ENCODE data around the gene HSH2D. TPM values are rescaled to one million over a fixed set of nuclear protein-coding genes. Genes with fewer than 3 reads are reported as not detected.
"Not testable (repeated sequence)": the region's sequence is repeated elsewhere in the genome, so short reads cannot be mapped to it uniquely, and the experiment has no call there.

HSH2D gene
- 10 to 100 TPM; 27.7 to 31.8 TPM for total RNA-seq
- total RNA-seq = 18.5 to 28.9 reads per million in 2 donors

GRCh38 chr19:16143399-16144215 is at the start of gene HSH2D:
TSS of gene HSH2D (plus strand) at chr19:16143685. CDS start at chr19:16148751, 5,066 bp downstream.
- Mint-ChIP-seq H3K27me3 (no peaks in the 10 kb centered on the region), H3K27ac (peak within 1 kb of the TSS; percentile 99), H3K4me3 (peak within 1 kb of the TSS; percentile 98), H3K36me3 (ENCODE audit: low read depth) (peaks cover 4% of the 10 kb centered on the region), H3K4me1 (peaks cover 30% of the 10 kb centered on the region)
- peak; percentile 57 to 73 (median 58) for DNase-seq
- peak; percentile 99 for ATAC-seq
- no peaks in the 10 kb centered on the region for H3K9me3 ChIP-seq (ENCODE audit: control insufficient read depth, low read length, poor library complexity, severe bottlenecking)

GRCh38 chr19:16094360-16095070 is 49.0 kb upstream of the HSH2D start:
- ATAC-seq (no peak), DNase-seq (no peak)
- H3K4me1 Mint-ChIP-seq = peaks cover 33% of the 10 kb centered on the region

GRCh38 chr19:16095071-16095571 is 48.4 kb upstream of the HSH2D start:
- Mint-ChIP-seq H3K27ac (peak overlapping the region; percentile 86), H3K4me3 (peak overlapping the region; percentile 41), H3K27me3 (no peaks in the 10 kb centered on the region), H3K36me3 (ENCODE audit: low read depth) (peaks cover 9% of the 10 kb centered on the region), H3K4me1 (peaks cover 31% of the 10 kb centered on the region)
- no peaks in the 10 kb centered on the region for H3K9me3 ChIP-seq (ENCODE audit: control insufficient read depth, low read length, poor library complexity, severe bottlenecking)
- peak; percentile 64 for ATAC-seq
- DNase-seq = no peak

More at GRCh38 chr19:16094360-16095070, 49.0 kb upstream of the HSH2D start:
- Mint-ChIP-seq H3K27me3 (no peaks in the 10 kb centered on the region), H3K36me3 (ENCODE audit: low read depth) (peaks cover 11% of the 10 kb centered on the region), H3K27ac (peak overlapping the region; percentile 86), H3K4me3 (peak overlapping the region; percentile 41)
- no peaks in the 10 kb centered on the region for H3K9me3 ChIP-seq (ENCODE audit: control insufficient read depth, low read length, poor library complexity, severe bottlenecking)

- no peak for DNase-seq
- H3K9me3 ChIP-seq (ENCODE audit: control insufficient read depth, low read length, poor library complexity, severe bottlenecking) = no peaks in the 10 kb centered on the region
- ATAC-seq = no peak
- no peak overlapping the region for H3K27ac Mint-ChIP-seq
- H3K4me1 Mint-ChIP-seq = peaks cover 30% of the 10 kb centered on the region
- H3K36me3 Mint-ChIP-seq (ENCODE audit: low read depth) = peaks cover 11% of the 10 kb centered on the region
- H3K27me3 Mint-ChIP-seq = no peaks in the 10 kb centered on the region
- H3K4me3 Mint-ChIP-seq = no peak overlapping the region
These were observed 47.1 kb upstream of the HSH2D start for GRCh38 chr19:16096280-16096855.

GRCh38 chr19:16098416-16098768 is 45.1 kb upstream of the HSH2D start:
- Mint-ChIP-seq H3K27ac (peak overlapping the region; percentile 74), H3K27me3 (no peaks in the 10 kb centered on the region), H3K4me1 (peaks cover 21% of the 10 kb centered on the region), H3K4me3 (no peak overlapping the region), H3K36me3 (ENCODE audit: low read depth) (peaks cover 11% of the 10 kb centered on the region)
- no peaks in the 10 kb centered on the region for H3K9me3 ChIP-seq (ENCODE audit: control insufficient read depth, low read length, poor library complexity, severe bottlenecking)
- no peak for ATAC-seq
- DNase-seq = no peak

- ATAC-seq (no peak), DNase-seq (no peak)
- no peaks in the 10 kb centered on the region for H3K9me3 ChIP-seq (ENCODE audit: control insufficient read depth, low read length, poor library complexity, severe bottlenecking)
- Mint-ChIP-seq H3K27ac (no peak overlapping the region), H3K4me3 (no peak overlapping the region), H3K36me3 (ENCODE audit: low read depth) (peaks cover 11% of the 10 kb centered on the region), H3K27me3 (no peaks in the 10 kb centered on the region), H3K4me1 (peaks cover 18% of the 10 kb centered on the region)
These were observed 44.7 kb upstream of the HSH2D start for GRCh38 chr19:16098821-16099220.

- not testable (repeated sequence) for ATAC-seq; H3K27me3 Mint-ChIP-seq; H3K9me3 ChIP-seq (ENCODE audit: control insufficient read depth, low read length, poor library complexity, severe bottlenecking); H3K4me3 Mint-ChIP-seq; DNase-seq
- peaks cover 18% of the 10 kb centered on the region for H3K4me1 Mint-ChIP-seq
- H3K27ac Mint-ChIP-seq = peak overlapping the region; percentile 24
- peaks cover 11% of the 10 kb centered on the region for H3K36me3 Mint-ChIP-seq (ENCODE audit: low read depth)
These were observed 44.0 kb upstream of the HSH2D start for GRCh38 chr19:16099314-16099965.

GRCh38 chr19:16100524-16100923 is 43.0 kb upstream of the HSH2D start:
- H3K9me3 ChIP-seq (ENCODE audit: control insufficient read depth, low read length, poor library complexity, severe bottlenecking) = no peaks in the 10 kb centered on the region
- H3K27me3 Mint-ChIP-seq = no peaks in the 10 kb centered on the region
- H3K27ac Mint-ChIP-seq = no peak overlapping the region
- ATAC-seq (no peak), DNase-seq (no peak)
- H3K4me1 Mint-ChIP-seq = peaks cover 9% of the 10 kb centered on the region
- peaks cover 6% of the 10 kb centered on the region for H3K36me3 Mint-ChIP-seq (ENCODE audit: low read depth)
- H3K4me3 Mint-ChIP-seq = no peak overlapping the region

- H3K27me3 Mint-ChIP-seq = no peaks in the 10 kb centered on the region
- H3K4me3 Mint-ChIP-seq = no peak overlapping the region
- DNase-seq = no peak
- peaks cover 2% of the 10 kb centered on the region for H3K36me3 Mint-ChIP-seq (ENCODE audit: low read depth)
- no peak for ATAC-seq
- H3K9me3 ChIP-seq (ENCODE audit: control insufficient read depth, low read length, poor library complexity, severe bottlenecking) = no peaks in the 10 kb centered on the region
- H3K4me1 Mint-ChIP-seq = peaks cover 2% of the 10 kb centered on the region
- peak overlapping the region; percentile 43 for H3K27ac Mint-ChIP-seq
These were observed 38.8 kb upstream of the HSH2D start for GRCh38 chr19:16104722-16105121.

- no peak overlapping the region for H3K4me3 Mint-ChIP-seq
- H3K4me1 Mint-ChIP-seq = peaks cover 2% of the 10 kb centered on the region
- ATAC-seq (no peak), DNase-seq (no peak)
- no peaks in the 10 kb centered on the region for H3K9me3 ChIP-seq (ENCODE audit: control insufficient read depth, low read length, poor library complexity, severe bottlenecking)
- peaks cover under 1% of the 10 kb centered on the region for H3K36me3 Mint-ChIP-seq (ENCODE audit: low read depth)
- H3K27ac Mint-ChIP-seq = peak overlapping the region; percentile 65
- no peaks in the 10 kb centered on the region for H3K27me3 Mint-ChIP-seq
These were observed 37.4 kb upstream of the HSH2D start for GRCh38 chr19:16106121-16106520.

GRCh38 chr19:16111160-16111908 is 32.2 kb upstream of the HSH2D start, which contains the start of gene RAB8A:
TSS of gene RAB8A (plus strand) at chr19:16111889. CDS start at chr19:16111902, 13 bp downstream.
- H3K4me1 Mint-ChIP-seq = peaks cover 24% of the 10 kb centered on the region

More at GRCh38 chr19:16111160-16111908, 32.2 kb upstream of the HSH2D start, which contains the start of gene RAB8A:
- Mint-ChIP-seq H3K36me3 (ENCODE audit: low read depth) (peaks cover 2% of the 10 kb centered on the region), H3K4me3 (peak within 1 kb of the TSS; percentile 97), H3K27me3 (no peaks in the 10 kb centered on the region), H3K27ac (peak within 1 kb of the TSS; percentile 93)
- peak; percentile 91 for ATAC-seq
- H3K9me3 ChIP-seq (ENCODE audit: control insufficient read depth, low read length, poor library complexity, severe bottlenecking) = no peaks in the 10 kb centered on the region
- peak; percentile 99 to 100 (median 99) for DNase-seq
